Stimulated activated naive CD8-positive, alpha-beta T cell treated with anti-CD3 and anti-CD28 coated beads, Interleukin-15, Interleukin-2, amounts not matched to agents 100 U/mL and 50 U/mL, for 24 hours (primary cell): ENCODE measurements around the gene MOB3A.
"Not testable (repeated sequence)": the region's sequence is repeated elsewhere in the genome, so short reads cannot be mapped to it uniquely, and the experiment has no call there.

Experiments
- ATAC-seq: fragments of 150-1000 bp; cut with Tn5 transposase; one replicate; pipeline ENCODE4 v1.10.0; 2021
- DNase-seq: peaks from one replicate; pipeline ENCODE4 v3.0.0; 2021

Gene MOB3A

GRCh38 chr19:2045501-2046045, 50.6 kb downstream of the MOB3A start:
- no peak for ATAC-seq
- no peak for DNase-seq

DNA sequence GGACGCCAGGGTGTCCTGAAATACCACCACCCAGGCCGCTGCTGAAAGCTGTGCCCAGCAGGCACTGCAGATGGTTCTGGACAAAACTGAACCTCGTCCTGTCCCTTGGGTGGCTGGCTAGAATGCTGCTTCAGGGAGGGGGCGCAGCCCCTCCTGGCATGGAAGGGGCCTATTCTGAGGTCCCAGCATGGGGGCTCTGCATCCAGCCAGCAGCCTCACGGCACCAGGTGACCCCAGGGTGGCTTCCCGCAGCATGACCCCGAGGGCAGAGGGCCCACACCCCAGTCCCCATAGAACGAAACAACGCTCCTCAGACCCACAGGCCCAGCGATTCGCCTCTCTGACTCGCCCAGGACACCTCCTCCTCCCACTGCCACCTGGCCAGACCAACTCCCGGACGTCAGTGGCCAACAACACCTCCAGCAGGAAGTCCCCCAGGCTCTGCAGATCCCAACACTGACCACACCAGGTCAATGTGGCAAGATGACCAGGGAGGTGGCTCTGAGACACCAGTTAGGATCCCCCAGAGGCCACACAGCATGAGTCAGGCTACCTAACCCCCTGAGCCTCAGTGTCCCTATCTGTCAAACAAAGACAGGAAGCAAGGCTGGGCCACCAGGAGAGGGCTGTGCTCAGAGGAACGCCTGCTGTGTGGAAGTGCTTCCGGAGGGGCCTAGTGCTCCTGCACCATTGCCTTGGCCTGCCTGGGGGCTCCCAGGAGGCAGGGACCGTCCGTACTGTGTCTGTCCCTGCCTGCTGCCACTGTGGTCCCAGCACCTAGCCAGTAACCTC, 51.2 kb downstream of the MOB3A start:
- no peak for ATAC-seq
- DNase-seq: no peak

GRCh38 chr19:2043961-2044708, 52.0 kb downstream of the MOB3A start:
- DNase-seq (no peak), ATAC-seq (no peak)

DNA sequence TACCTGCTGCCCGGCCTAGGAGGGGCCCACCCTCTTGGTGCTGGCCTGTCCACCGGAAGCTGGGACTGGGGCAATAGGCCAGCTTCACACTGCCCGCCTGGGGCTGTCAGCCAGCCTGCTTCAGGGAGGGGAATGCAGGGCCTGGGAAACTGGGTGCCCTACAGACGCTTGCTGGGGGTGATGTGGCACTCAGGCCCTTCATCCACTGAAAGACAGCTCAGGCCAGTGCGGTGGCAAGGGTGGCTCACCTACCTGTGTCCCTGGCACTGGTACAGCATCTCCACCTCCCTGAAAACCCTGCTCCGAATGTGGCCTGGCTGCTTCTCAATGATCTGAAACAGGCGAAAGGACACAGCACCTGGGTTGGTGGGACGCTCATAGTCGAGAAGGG, 52.9 kb downstream of the MOB3A start:
- no peak for ATAC-seq
- DNase-seq: no peak

- ATAC-seq (no peak), DNase-seq (no peak)
Observed at GRCh38 chr19:2042485-2043250, 53.5 kb downstream of the MOB3A start.

GRCh38 chr19:2041683-2042484, 54.2 kb downstream of the MOB3A start:
- DNase-seq (peak; percentile 100), ATAC-seq (peak; percentile 90)

- DNase-seq: no peak
- ATAC-seq: no peak
Observed at GRCh38 chr19:2041433-2041682, 54.8 kb downstream of the MOB3A start.

DNA sequence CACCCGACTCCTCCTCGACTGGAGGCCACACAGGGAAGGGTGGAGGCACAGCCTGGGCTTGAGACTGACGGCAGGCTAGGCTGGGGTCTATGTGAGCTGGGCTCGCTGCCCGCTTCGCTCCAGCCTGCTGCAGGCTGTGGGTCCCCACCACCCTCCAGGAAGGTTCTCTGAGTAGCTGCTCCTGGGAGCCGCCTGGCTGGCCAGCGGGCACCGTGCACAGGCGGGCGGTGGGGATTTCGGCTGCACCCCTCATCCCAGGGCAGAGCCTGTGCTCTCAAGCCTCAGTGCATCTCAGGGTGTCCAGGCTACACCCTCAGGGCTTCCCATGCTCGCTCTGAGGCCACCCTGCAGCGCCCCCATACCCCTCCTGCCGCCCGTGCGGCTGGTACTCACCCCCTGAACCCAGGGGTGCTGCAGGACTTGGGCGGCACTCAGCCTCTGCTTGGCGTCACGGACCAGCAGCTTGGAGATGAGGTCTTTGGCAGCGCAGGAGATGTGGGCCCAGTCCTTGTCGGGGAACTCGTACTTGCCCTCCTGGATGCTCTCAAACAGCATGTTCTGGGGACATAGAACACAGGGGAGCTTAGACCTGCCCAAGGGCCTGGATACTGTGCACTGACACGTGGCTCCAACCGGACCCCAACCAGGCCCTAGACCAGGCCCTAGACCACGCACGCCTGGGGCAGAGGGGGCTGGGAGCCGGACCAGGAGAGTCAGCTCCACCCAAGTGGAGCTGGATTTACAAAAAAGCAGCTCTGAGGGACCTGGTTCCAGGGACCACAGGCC, 55.3 kb downstream of the MOB3A start:
- DNase-seq (no peak), ATAC-seq (no peak)

DNA sequence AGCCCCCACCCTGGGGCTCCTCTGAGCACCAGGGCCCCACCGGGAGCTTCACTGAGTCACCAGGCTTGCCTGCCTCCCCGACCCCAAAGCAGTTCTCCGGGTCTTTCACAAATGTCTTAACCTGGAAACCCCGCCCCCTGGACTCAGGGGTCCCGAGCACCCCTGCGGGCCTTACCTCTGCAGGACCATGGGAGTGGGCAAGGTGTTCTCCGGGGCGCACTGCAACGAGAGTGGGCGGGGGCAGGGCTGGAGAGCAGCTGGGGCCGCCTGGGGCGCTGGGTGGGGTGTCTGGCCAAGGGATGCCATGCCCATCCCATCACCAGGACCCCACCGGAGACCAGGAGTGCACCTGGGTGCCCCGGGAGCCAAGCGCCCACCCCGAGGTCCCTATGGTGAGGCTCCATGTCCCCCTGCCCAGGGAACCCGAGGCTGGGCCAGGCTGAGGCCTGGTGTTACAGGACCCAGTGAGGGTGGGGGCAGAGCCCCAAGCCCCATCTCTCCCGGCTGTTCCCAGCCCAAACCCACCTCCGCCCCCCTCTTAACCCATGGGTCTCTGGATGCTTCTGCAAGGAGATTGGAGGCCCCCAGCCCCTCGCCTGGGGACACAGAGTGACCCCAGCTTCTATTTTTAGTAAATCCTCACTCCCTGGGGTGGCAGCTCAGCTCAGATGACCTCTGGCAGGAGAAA, 56.0 kb downstream of the MOB3A start:
- DNase-seq: no peak
- ATAC-seq: no peak

DNA sequence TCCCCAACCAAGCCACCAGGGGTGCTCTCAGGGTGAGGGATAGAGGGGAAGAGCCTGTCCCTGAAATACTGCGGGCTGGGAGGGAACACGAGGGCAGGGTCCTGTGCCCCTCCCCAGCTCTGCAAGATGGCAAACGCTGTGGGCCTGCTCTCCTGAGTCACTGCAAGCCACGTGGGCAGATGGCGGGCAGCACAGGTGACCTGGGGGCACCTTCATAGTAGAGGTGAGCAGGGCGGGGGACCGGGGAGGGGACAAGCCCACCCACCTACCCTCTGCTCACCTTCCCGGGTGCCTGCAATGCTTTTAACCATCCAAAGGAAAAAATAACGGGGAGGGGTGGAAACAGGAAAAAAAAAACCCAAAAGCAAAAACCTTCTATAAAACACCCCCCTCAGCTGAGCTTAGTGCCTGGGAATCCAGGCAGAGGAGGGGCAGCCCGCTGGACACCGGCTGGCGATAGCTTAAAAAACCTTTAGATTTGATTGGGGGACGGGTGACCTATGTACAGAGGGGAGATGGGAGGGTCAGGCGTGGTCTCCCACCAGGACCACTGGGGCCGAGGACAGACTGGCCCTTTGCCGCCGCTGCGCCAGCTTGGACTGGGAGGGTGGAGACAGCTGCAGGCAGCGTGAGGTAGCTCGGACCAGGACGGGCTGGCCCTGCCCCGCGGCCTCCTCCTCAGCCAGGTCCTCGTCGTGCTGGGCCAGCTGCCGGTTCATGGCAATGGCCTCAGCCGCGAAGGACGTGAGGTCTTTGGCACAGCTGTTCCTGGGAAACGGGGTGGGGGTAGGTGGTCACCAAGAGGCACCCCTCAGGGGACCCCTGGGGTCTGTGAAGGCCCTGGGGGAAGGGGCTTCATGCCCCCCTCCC, 56.8 kb downstream of the MOB3A start:
- ATAC-seq (no peak), DNase-seq (no peak)

GRCh38 chr19:2038284-2039088, 57.6 kb downstream of the MOB3A start:
- ATAC-seq (no peak), DNase-seq (no peak)

DNA sequence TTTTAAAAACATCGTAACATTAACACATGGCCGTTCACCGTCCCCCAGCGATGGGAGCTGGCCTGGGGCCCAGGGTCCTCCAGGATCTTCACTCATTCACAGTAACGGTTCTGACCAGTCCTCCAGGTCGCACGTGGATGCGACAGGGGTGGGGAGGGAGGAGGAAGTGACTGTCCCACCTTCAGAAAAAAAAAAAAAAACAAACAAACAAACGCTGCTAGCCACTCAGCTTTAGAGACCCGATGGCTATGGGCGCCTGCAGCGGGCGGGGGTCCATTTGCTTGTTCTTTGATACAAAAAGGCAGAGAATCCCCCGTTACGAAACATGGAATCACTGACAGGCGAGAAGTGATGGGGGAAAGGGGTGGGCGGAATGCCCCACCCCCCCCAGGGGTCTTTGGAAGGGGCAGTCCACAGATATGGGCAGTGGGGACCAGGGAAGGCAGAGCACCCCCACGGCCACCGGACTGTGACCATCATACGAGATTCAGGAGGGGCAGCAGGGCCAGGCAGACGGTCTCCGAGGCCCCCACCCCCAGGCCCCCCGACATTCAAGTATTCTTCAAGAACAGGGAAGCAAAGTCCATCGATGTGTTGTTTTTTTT, 58.4 kb downstream of the MOB3A start:
- ATAC-seq (no peak), DNase-seq (no peak)

DNA sequence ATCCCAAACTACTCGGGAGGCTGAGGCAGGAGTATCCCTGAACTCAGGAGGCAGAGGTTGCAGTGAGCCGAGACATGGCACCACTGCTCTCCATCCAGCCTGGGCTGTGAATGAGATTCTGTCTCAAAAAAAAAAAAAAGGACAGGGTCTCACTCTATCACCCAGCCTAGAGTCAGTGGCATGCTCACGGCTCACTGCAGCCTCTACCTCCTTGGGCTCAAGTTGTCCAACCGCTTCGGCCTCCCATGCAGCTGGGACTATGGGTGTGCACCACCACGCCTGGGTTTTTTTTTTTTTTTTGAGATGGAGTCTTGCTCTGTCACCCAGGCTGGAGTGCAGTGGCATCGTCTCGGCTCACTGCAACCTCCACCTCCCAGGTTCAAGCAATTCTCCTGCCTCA, 59.7 kb downstream of the MOB3A start:
- DNase-seq (no peak), ATAC-seq (no peak)

- ATAC-seq: no peak
- DNase-seq: no peak
Observed at GRCh38 chr19:2035590-2035991, 60.5 kb downstream of the MOB3A start.

- DNase-seq: peak; percentile 76
- ATAC-seq: peak; percentile 45
Observed at GRCh38 chr19:2034729-2035589, 61.2 kb downstream of the MOB3A start.

GRCh38 chr19:2034253-2034652, 61.9 kb downstream of the MOB3A start:
- ATAC-seq, DNase-seq: not testable (repeated sequence)

GRCh38 chr19:2033825-2034159, 62.3 kb downstream of the MOB3A start:
- ATAC-seq (no peak), DNase-seq (no peak)
